H1 (cell line): Measurements from ENCODE around the gene SPPL2B. TPM values are rescaled to one million over a fixed set of nuclear protein-coding genes. Genes with fewer than 3 reads are reported as not detected.

Source experiments
- CTCF ChIA-PET: fragments of 300-600 bp; sonication (Branson Sonifier 250); formaldehyde crosslinking; loops from one replicate; lab custom pipeline; 2021; ENCODE audit not compliant: partially characterized antibody; lab: Charles Lee
- POLR2A ChIA-PET: fragments of 300-600 bp; sonication (Branson Sonifier 250); formaldehyde crosslinking; loops from one replicate; lab custom pipeline; 2021; ENCODE audit warnings: inconsistent platforms; ENCODE audit not compliant: partially characterized antibody; lab: Charles Lee
- DNase-seq, 2 experiments: peaks; one replicate each; pipeline versions ENCODE4 v3.0.0 to v3.0.0-alpha.2; 2010 to 2022; ENCODE audit warnings: low spot score in 2 of 2, low read depth in 1 of 2, mixed read lengths in 1 of 2
- FAIRE-seq: peaks from 2 replicates; lab custom pipeline; 2011; peaks lifted over from hg19 to GRCh38; lab: Jason Lieb, UNC
- H2AFZ ChIP-seq: 2 replicates; pipeline ENCODE4 v1.8.1; 2012; ENCODE audit warnings: low read length, inconsistent platforms
- H2AK5ac ChIP-seq: 2 replicates; pipeline ENCODE4 v1.6.1; 2013; ENCODE audit warnings: low read depth, low read length
- H2BK120ac ChIP-seq: replicated peaks from 2 replicates; pipeline ENCODE3; 2013; ENCODE audit warnings: low read depth, low read length, inconsistent platforms
- H2BK12ac ChIP-seq: 2 replicates; pipeline ENCODE4 v1.6.1; 2013; ENCODE audit warnings: low read depth, low read length
- H2BK15ac ChIP-seq: 2 replicates; pipeline ENCODE4 v1.6.1; 2013; ENCODE audit warnings: low read length
- H2BK20ac ChIP-seq: 2 replicates; pipeline ENCODE4 v1.6.1; 2013; ENCODE audit warnings: low read length
- H2BK5ac ChIP-seq: 2 replicates; pipeline ENCODE4 v1.6.1; 2013; ENCODE audit warnings: low read depth, low read length
- H3K14ac ChIP-seq: 2 replicates; pipeline ENCODE4 v1.6.1; 2013; ENCODE audit warnings: inconsistent platforms; ENCODE audit not compliant: insufficient read length
- H3K18ac ChIP-seq: 2 replicates; pipeline ENCODE4 v1.6.1; 2013; ENCODE audit warnings: low read length; ENCODE audit errors: extremely low read depth
- H3K23ac ChIP-seq: 2 replicates; pipeline ENCODE4 v1.6.1; 2013; ENCODE audit warnings: inconsistent platforms; ENCODE audit not compliant: insufficient read length
- H3K23me2 ChIP-seq: 2 replicates; pipeline ENCODE4 v1.6.1; 2013; ENCODE audit warnings: low read depth, low read length
- H3K27ac ChIP-seq: 2 replicates; pipeline ENCODE4 v1.6.1; 2011; ENCODE audit warnings: low read depth, low read length, inconsistent platforms
- H3K27me3 ChIP-seq, 4 experiments: replicated peaks in 1 of 4; 1 replicate in 1 of 4; 2 replicates in 3 of 4; pipeline versions ENCODE4 v1.6.1 to v1.8.1; 2011 to 2013; ENCODE audit warnings: low read length in 3 of 4, mild to moderate bottlenecking in 3 of 4, inconsistent platforms in 2 of 4, mixed read lengths in 2 of 4, moderate library complexity in 1 of 4; ENCODE audit not compliant: control insufficient read depth in 3 of 4, insufficient read depth in 3 of 4; ENCODE audit errors: extremely low read depth in 1 of 4
- H3K36me3 ChIP-seq, 4 experiments: 2 replicates each; pipeline versions ENCODE4 v1.6.1 to v1.8.1; 2011 to 2013; ENCODE audit warnings: mild to moderate bottlenecking in 4 of 4, low read length in 3 of 4, moderate library complexity in 2 of 4, control low read depth in 1 of 4, inconsistent platforms in 1 of 4; ENCODE audit not compliant: insufficient read depth in 4 of 4, control insufficient read depth in 2 of 4
- H3K4ac ChIP-seq: replicated peaks from 2 replicates; pipeline ENCODE3; 2013; ENCODE audit warnings: low read length, low read depth, mixed read lengths, inconsistent platforms; ENCODE audit not compliant: insufficient read length
- H3K4me1 ChIP-seq, 4 experiments: replicated peaks in 1 of 4; 1 replicate in 1 of 4; 2 replicates in 3 of 4; pipeline versions ENCODE4 v1.6.1 to v1.8.1; 2011 to 2013; ENCODE audit warnings: low read length in 3 of 4, inconsistent platforms in 2 of 4, mixed read lengths in 1 of 4; ENCODE audit not compliant: insufficient read depth in 4 of 4, control insufficient read depth in 3 of 4
- H3K4me2 ChIP-seq, 2 experiments: 2 replicates each; pipeline versions ENCODE4 v1.6.1 to v1.8.1; 2011 to 2013; ENCODE audit warnings: low read depth in 2 of 2, low read length in 2 of 2, control low read depth in 1 of 2, inconsistent platforms in 1 of 2, mild to moderate bottlenecking in 1 of 2; ENCODE audit not compliant: insufficient read depth in 1 of 2
- H3K4me3 ChIP-seq, 4 experiments: fragments of 200-600, 300-600 bp in 1 of 4; sonication (generic), shearing (Covaris generic), sonication (Bioruptor Twin) in 1 of 4; 2 replicates each; pipeline versions ENCODE4 v1.5.1 to v1.8.1; 2011 to 2016; ENCODE audit warnings: low read length in 4 of 4, low read depth in 3 of 4, control low read depth in 2 of 4, inconsistent platforms in 2 of 4, mild to moderate bottlenecking in 2 of 4, mixed read lengths in 1 of 4, moderate library complexity in 1 of 4; ENCODE audit not compliant: insufficient read depth in 2 of 4; ENCODE audit errors: extremely low read depth in 1 of 4
- H3K56ac ChIP-seq: replicated peaks from 2 replicates; pipeline ENCODE3; 2013; ENCODE audit warnings: low read depth, mild to moderate bottlenecking, mixed read lengths, low read length, inconsistent platforms; ENCODE audit not compliant: insufficient read length
- H3K79me1 ChIP-seq: 2 replicates; pipeline ENCODE4 v1.6.1; 2013; ENCODE audit warnings: low read depth, low read length, control low read depth
- H3K79me2 ChIP-seq, 2 experiments: 2 replicates each; pipeline versions ENCODE4 v1.6.1 to v1.8.1; 2012 to 2013; ENCODE audit warnings: low read length in 2 of 2, mild to moderate bottlenecking in 2 of 2, inconsistent platforms in 1 of 2; ENCODE audit not compliant: insufficient read depth in 2 of 2, control insufficient read depth in 1 of 2
- H3K9ac ChIP-seq, 4 experiments: replicated peaks in 1 of 4; 1 replicate in 1 of 4; 2 replicates in 3 of 4; pipeline versions ENCODE4 v1.6.1 to v1.8.1; 2011 to 2013; ENCODE audit warnings: low read depth in 3 of 4, low read length in 3 of 4, control low read depth in 2 of 4, mild to moderate bottlenecking in 2 of 4, moderate library complexity in 2 of 4, inconsistent platforms in 1 of 4; ENCODE audit errors: extremely low read depth in 1 of 4
- H3K9me3 ChIP-seq, 2 experiments: 2 replicates each; pipeline versions ENCODE4 v1.6.1 to v1.8.1; 2012 to 2013; ENCODE audit warnings: mild to moderate bottlenecking in 2 of 2, moderate library complexity in 2 of 2, control low read depth in 1 of 2, inconsistent platforms in 1 of 2, low read depth in 1 of 2, low read length in 1 of 2, mixed read lengths in 1 of 2; ENCODE audit not compliant: insufficient read depth in 2 of 2
- H4K20me1 ChIP-seq, 2 experiments: replicated peaks in 1 of 2; 2 replicates each; pipeline versions ENCODE3 to v1.8.1; 2011 to 2013; ENCODE audit warnings: inconsistent platforms in 2 of 2, low read length in 2 of 2, mild to moderate bottlenecking in 1 of 2; ENCODE audit not compliant: insufficient read depth in 2 of 2, control insufficient read depth in 1 of 2
- H4K5ac ChIP-seq: 2 replicates; pipeline ENCODE4 v1.6.1; 2013; ENCODE audit warnings: low read length, low read depth, mixed read lengths, inconsistent platforms; ENCODE audit not compliant: insufficient read length
- H4K8ac ChIP-seq: 2 replicates; pipeline ENCODE4 v1.8.0; 2013; ENCODE audit warnings: mild to moderate bottlenecking, moderate library complexity, low read length, inconsistent platforms; ENCODE audit not compliant: insufficient read depth; ENCODE audit errors: extremely low read depth
- H4K91ac ChIP-seq: replicated peaks from 2 replicates; pipeline ENCODE3; 2013; ENCODE audit warnings: low read length, mixed read lengths, inconsistent platforms; ENCODE audit not compliant: insufficient read length
- CBX5 ChIP-seq: fragments of 300-800, 300-1000 bp; sonication (generic); IDR thresholded peaks from 2 replicates; pipeline ENCODE4 v1.7.1; 2016; ENCODE audit warnings: antibody characterized with exemption, low read length, low read depth
- CTBP2 ChIP-seq: IDR thresholded peaks from 2 replicates; pipeline ENCODE4 v1.7.0; 2011; ENCODE audit warnings: borderline replicate concordance, mild to moderate bottlenecking, moderate library complexity, mixed read lengths, low read length; ENCODE audit not compliant: insufficient read depth, insufficient read length
- EGR1 ChIP-seq: IDR thresholded peaks from 2 replicates; pipeline ENCODE4 v1.6.1; 2011; ENCODE audit warnings: low read depth, low read length, borderline replicate concordance
- EP300 ChIP-seq, 2 experiments: IDR thresholded peaks; 1 replicate in 1 of 2; 2 replicates in 1 of 2; pipeline ENCODE4 v1.6.1; 2011 to 2012; ENCODE audit warnings: low read depth in 2 of 2, low read length in 2 of 2, mild to moderate bottlenecking in 2 of 2, borderline replicate concordance in 1 of 2, inconsistent platforms in 1 of 2, moderate library complexity in 1 of 2
- FOSL1 ChIP-seq: IDR thresholded peaks from 2 replicates; pipeline ENCODE4 v1.6.1; 2011; ENCODE audit warnings: mild to moderate bottlenecking, low read depth, low read length, moderate library complexity; ENCODE audit not compliant: insufficient read depth
- HDAC6 ChIP-seq: IDR thresholded peaks from one replicate; pipeline ENCODE4 v1.7.1; 2012; ENCODE audit warnings: low read depth, mild to moderate bottlenecking, inconsistent platforms, low read length, moderate library complexity
- MAX ChIP-seq: IDR thresholded peaks from 2 replicates; pipeline ENCODE4 v1.6.1; 2012; ENCODE audit warnings: inconsistent platforms
- RXRA ChIP-seq: IDR thresholded peaks from 2 replicates; pipeline ENCODE4 v1.6.1; 2011; ENCODE audit warnings: low read depth, mild to moderate bottlenecking, low read length, moderate library complexity; ENCODE audit not compliant: insufficient read depth
- SP4 ChIP-seq: IDR thresholded peaks from 2 replicates; pipeline ENCODE4 v1.6.1; 2012; ENCODE audit warnings: low read length, inconsistent platforms
- TBP ChIP-seq: IDR thresholded peaks from 2 replicates; pipeline ENCODE4 v1.6.1; 2011; ENCODE audit warnings: low read depth, low read length, improper control_type of control experiment
- TCF12 ChIP-seq: IDR thresholded peaks from 2 replicates; pipeline ENCODE4 v1.6.1; 2011; ENCODE audit warnings: low read depth, mild to moderate bottlenecking, low read length
- USF2 ChIP-seq: IDR thresholded peaks from 2 replicates; pipeline ENCODE4 v1.6.1; 2011; ENCODE audit warnings: low read length, improper control_type of control experiment
- WGBS, 2 experiments: shearing (Covaris generic) in 1 of 2; methylation state at CpG; one replicate each; pipeline versions ENCODE4 v1.1.6 to v1.1.7; 2013 to 2015; ENCODE audit warnings: low lambda C conversion rate in 2 of 2, mixed read lengths in 2 of 2, inconsistent platforms in 1 of 2, low coverage in 1 of 2, missing lambda C conversion rate in 1 of 2; ENCODE audit not compliant: insufficient replicate concordance in 2 of 2, insufficient coverage in 1 of 2, insufficient read length in 1 of 2; ENCODE audit errors: extremely low coverage in 1 of 2, missing lambda C conversion rate in 1 of 2; 5-methylcytosine and 5-hydroxymethylcytosine counted together
- polyA plus RNA-seq, 7 experiments: library from polyadenylated mRNA; depleted of rRNA in 3 of 7; stranded (reverse) in 5 of 7; unstranded in 2 of 7; fragments of >200 nt in 5 of 7; fragments of 200-250 nt in 2 of 7; gene quantifications; 1 replicate in 5 of 7; 2 replicates in 1 of 7; 4 replicates in 1 of 7; pipeline versions ENCODE4 v1.2.1 to v1.2.3, GENCODE V29; 2011 to 2013; ENCODE audit warnings: missing spikeins in 2 of 7, mixed read lengths in 2 of 7
- total RNA-seq: library from RNA; stranded (reverse); fragmentation: NEBNext Ultra II Directional; extraction: Animal tissue kit (Norgen Biotek cat#: 25700); gene quantifications from 2 replicates; pipeline ENCODE4 v1.2.1, GENCODE V29; 2021

SPPL2B gene
- total and polyA plus RNA-seq, 2 of the 8 experiments (the other 6 are each of a cell fraction or from before 2014, with no cell fraction given): 34.8 to 55.7 TPM

- Histone ChIP-seq H3K56ac (no peak overlapping the region), H2AFZ (no peak overlapping the region), H3K4me1 (peaks cover 0 to 1% (median 0%) of the 10 kb centered on the region in 4 experiments; a peak in 1 of 7 replicates), H3K36me3 (peaks cover 0 to 11% (median 4%) of the 10 kb centered on the region in 4 experiments; a peak in 5 of 8 replicates), H4K91ac (no peak overlapping the region), H2AK5ac (no peak overlapping the region), H4K8ac (no peak overlapping the region), H3K4me3 (no peak overlapping the region), H3K23me2 (no peaks in the 10 kb centered on the region), H2BK120ac (no peak overlapping the region), H4K20me1 (peaks cover 0 to 3% of the 10 kb centered on the region in 2 experiments), H3K79me1 (no peaks in the 10 kb centered on the region), H3K4ac (no peak overlapping the region), H3K4me2 (no peak overlapping the region), H3K27me3 (no peaks in the 10 kb centered on the region), H3K9me3 (no peaks in the 10 kb centered on the region), H3K23ac (no peak overlapping the region), H2BK5ac (no peak overlapping the region), H3K9ac (no peak overlapping the region), H4K5ac (no peak overlapping the region), H2BK20ac (no peak overlapping the region), H3K79me2 (peaks cover 0 to 3% of the 10 kb centered on the region in 2 experiments; a peak in 1 of 4 replicates), H3K14ac (no peak overlapping the region), H2BK12ac (no peak overlapping the region), H2BK15ac (no peak overlapping the region), H3K18ac (no peak overlapping the region), H3K27ac (no peak overlapping the region)
- WGBS, 2 experiments: 91% methylated on average over 12 of the region's 12 CpGs; no CpG with 5 or more reads in 1 of the 2 experiments
- no peak for DNase-seq
- FAIRE-seq: no peak
- CTCF ChIA-PET: interaction anchor here (1.1 to 1.7 kb wide), 6 partner anchors 10 to 85 kb away, joined by 3 to 10 read pairs (median 4); partner anchors contain the start of gene PLEKHJ1
- POLR2A ChIA-PET: interaction anchor here (0.6 to 2.3 kb wide), 8 partner anchors 9 to 81 kb away, joined by 3 to 9 read pairs (median 4); no protein-coding TSS in a partner anchor
- TF ChIP-seq FOSL1 (no peak), RXRA (no peak), MAX (no peak), EP300 (IDR thresholded peaks at IDR 0.05; ENCODE audit: borderline replicate concordance in 1 of 2, low read depth in 2 of 2, low read length in 2 of 2) (no peak), TCF12 (no peak), CTBP2 (no peak), EGR1 (no peak), SP4 (no peak), USF2 (no peak), TBP (no peak), CBX5 (no peak), HDAC6 (no peak)
Observed at GRCh38 chr19:2320939-2321338, 7.5 kb upstream of the SPPL2B start.
